ENCODE results near the gene LDLRAD2. TPM values are rescaled to one million over a fixed set of nuclear protein-coding genes. Genes with fewer than 3 reads are reported as not detected.

The LDLRAD2 gene, protein sequence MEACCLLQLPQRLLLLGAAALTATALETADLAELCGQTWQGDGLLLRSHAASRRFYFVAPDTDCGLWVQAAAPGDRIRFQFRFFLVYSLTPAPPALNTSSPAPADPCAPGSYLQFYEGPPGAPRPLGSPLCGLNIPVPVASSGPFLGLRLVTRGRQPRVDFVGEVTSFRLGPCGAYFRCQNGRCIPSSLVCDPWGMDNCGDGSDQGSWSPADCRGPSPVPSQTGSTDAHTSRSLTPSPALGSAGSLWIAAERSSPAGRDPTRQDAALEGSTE
- total RNA-seq (2011; cell fraction: chromatin; rRNA removed; ENCODE audit: low replicate concordance), result not detected in 2 replicates
- 0.13 TPM in 1 of 2 replicates, not detected in the other for total RNA-seq (2011; cell fraction: nucleolus; rRNA removed)
- not detected in 2 replicates for total RNA-seq (2011; cell fraction: nucleoplasm; rRNA removed)
- total RNA-seq (2014; rRNA removed) (not detected in 2 replicates), total RNA-seq (2014; rRNA removed; fragmentation: Illumina TruSeq; extraction: Trizol) (not detected in 2 replicates), total RNA-seq (2015; rRNA removed; fragmentation: Illumina TruSeq; extraction: Trizol) (not detected in 2 replicates), total RNA-seq (2021) (not detected in 2 replicates), polyA plus RNA-seq (2011; rRNA removed) (not detected in 2 replicates), polyA plus RNA-seq (2014; fragmentation: Illumina TruSeq; extraction: Trizol) (not detected in 2 replicates), polyA plus RNA-seq (2014; fragmentation: Nextera tagmentation; extraction: Ambion mirVana) (under 1 TPM; 0.45 to 0.48 TPM), polyA plus RNA-seq (2014; rRNA removed) (not detected in 2 replicates), polyA minus RNA-seq (2011; rRNA and poly(A)+ RNA removed) (not detected in 2 replicates), Bru-seq, nascent RNA (percentile 14 among the genes with signal in this experiment), BruChase-seq, experiment 1, labeled RNA remaining after a 2-hour chase (not detected), BruChase-seq, experiment 2, labeled RNA remaining after a 6-hour chase (not detected)
- polyA plus RNA-seq (2011; cell fraction: cytosol; rRNA removed), result not detected in 2 replicates
- polyA plus RNA-seq (2011; cell fraction: nucleus; rRNA removed), result 0.10 TPM in 1 of 2 replicates, not detected in the other
- polyA plus RNA-seq (2012), result 5.8 and 7.0 TPM in 2 replicates
- not detected in 2 replicates for polyA minus RNA-seq (2011; cell fraction: cytosol; rRNA and poly(A)+ RNA removed)
- polyA minus RNA-seq (2011; cell fraction: nucleus; rRNA and poly(A)+ RNA removed), result not detected in 2 replicates
- long read RNA-seq, experiment 1, result 0 reads
- long read RNA-seq, experiment 2, result 0 reads
- long read RNA-seq, experiment 3, result 0 reads

DNA sequence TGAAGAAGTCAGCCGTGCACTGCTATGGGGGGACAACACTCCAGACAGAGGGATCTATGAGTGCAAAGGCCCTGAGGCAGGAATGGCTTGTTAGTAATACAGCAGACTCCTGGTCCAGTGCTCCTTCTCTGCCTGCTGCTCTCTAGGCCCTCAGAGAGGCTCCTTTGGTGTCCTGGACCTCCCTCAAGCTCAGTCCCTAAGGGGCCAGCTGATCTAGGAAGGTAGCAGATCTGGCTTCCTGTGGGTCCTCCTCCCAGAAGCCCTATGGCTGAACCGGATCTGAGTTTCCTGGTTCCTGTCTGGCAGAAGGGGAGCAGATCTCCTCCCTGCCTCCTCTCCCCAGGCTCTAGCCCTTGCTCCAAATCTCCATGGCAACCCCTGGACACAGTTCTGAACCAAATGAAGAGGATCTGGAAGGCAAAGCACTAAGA, at the start of gene LDLRAD2:
Gene LDLRAD2 (plus strand): TSS at position 391 of the 431 bp plus-strand sequence. CDS start 187 bp downstream, outside the sequence.
- Histone ChIP-seq H3K4me1 (replicated peaks in 1 of 2; ENCODE audit: control insufficient read depth in 2 of 2, insufficient read depth in 2 of 2, low read length in 2 of 2) (peaks cover 0 to 13% of the 10 kb centered on the region in 2 experiments; a peak in 4 of 5 replicates), H3K36me3 (ENCODE audit: control insufficient read depth, insufficient read depth, low read length) (no peaks in the 10 kb centered on the region), H3K4me2 (ENCODE audit: insufficient read depth, low read length) (no peak within 1 kb of the TSS), H2AFZ (ENCODE audit: low read depth, low read length) (peak within 1 kb of the TSS; percentile 77), H3K4me3 (no peak within 1 kb of the TSS), H3K27me3 (ENCODE audit: control insufficient read depth in 2 of 2, insufficient read depth in 2 of 2, low read length in 2 of 2) (no peaks in the 10 kb centered on the region), H3K9ac (ENCODE audit: insufficient read depth in 1 of 2, low read depth in 2 of 2, low read length in 2 of 2) (peak within 1 kb of the TSS in 1 of 2 experiments; percentile 30; a peak in 2 of 4 replicates), H3K27ac (ENCODE audit: extremely low read depth, low read depth, low read length) (no peak within 1 kb of the TSS), H3K9me3 (replicated peaks; ENCODE audit: control insufficient read depth, insufficient read depth, low read depth, low read length) (no peaks in the 10 kb centered on the region), H3K9me1 (ENCODE audit: control insufficient read depth, insufficient read depth, low read length) (no peaks in the 10 kb centered on the region), H3K79me2 (ENCODE audit: control insufficient read depth, insufficient read depth, low read length) (no peaks in the 10 kb centered on the region), H4K20me1 (replicated peaks; ENCODE audit: control insufficient read depth, insufficient read depth, low read length) (no peaks in the 10 kb centered on the region)
- DNase-seq (ENCODE audit: extremely low read depth in 1 of 4, low spot score in 3 of 4) (peak in 1 of 4 experiments; percentile 39), ATAC-seq (peak; percentile 17; the same call in 2 of the 3 replicates), FAIRE-seq (no peak)
- ChIA-PET CTCF (ENCODE audit: low intra/inter-chr PET ratio) (no interaction called here), POLR2A (no interaction called here)
- BruUV-seq (replicated peaks), result no TSS peak
- in situ Hi-C loops (cut with MboI) (no loop called here), intact Hi-C loops (cut with micrococcal nuclease) (no loop called here)
- 27% methylated on average over 2 of the region's 2 CpGs for WGBS (ENCODE audit: insufficient coverage, low coverage, missing lambda C conversion rate)
- TF ChIP-seq, protein P1, sequence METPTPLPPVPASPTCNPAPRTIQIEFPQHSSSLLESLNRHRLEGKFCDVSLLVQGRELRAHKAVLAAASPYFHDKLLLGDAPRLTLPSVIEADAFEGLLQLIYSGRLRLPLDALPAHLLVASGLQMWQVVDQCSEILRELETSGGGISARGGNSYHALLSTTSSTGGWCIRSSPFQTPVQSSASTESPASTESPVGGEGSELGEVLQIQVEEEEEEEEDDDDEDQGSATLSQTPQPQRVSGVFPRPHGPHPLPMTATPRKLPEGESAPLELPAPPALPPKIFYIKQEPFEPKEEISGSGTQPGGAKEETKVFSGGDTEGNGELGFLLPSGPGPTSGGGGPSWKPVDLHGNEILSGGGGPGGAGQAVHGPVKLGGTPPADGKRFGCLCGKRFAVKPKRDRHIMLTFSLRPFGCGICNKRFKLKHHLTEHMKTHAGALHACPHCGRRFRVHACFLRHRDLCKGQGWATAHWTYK (CRISPR knock-in tag; IDR thresholded peaks at IDR 0.05), result no peak
- TF ChIP-seq HDAC2 (IDR thresholded peaks at IDR 0.05) (peak; percentile 20; the same call in 1 of the 2 replicates), CC2D1A (IDR thresholded peaks at IDR 0.05) (peak; percentile 84; the same call in 1 of the 2 replicates), RFX1 (IDR thresholded peaks at IDR 0.05) (peak; percentile 76; the same call in 1 of the 2 replicates), PTBP1 (IDR thresholded peaks at IDR 0.05; ENCODE audit: low read depth, low read length) (peak; percentile 32; the same call in 1 of the 2 replicates), RBM25 (IDR thresholded peaks at IDR 0.05; ENCODE audit: low read depth, low read length, severe bottlenecking) (peak; percentile 92)
- TF ChIP-seq, protein P2, sequence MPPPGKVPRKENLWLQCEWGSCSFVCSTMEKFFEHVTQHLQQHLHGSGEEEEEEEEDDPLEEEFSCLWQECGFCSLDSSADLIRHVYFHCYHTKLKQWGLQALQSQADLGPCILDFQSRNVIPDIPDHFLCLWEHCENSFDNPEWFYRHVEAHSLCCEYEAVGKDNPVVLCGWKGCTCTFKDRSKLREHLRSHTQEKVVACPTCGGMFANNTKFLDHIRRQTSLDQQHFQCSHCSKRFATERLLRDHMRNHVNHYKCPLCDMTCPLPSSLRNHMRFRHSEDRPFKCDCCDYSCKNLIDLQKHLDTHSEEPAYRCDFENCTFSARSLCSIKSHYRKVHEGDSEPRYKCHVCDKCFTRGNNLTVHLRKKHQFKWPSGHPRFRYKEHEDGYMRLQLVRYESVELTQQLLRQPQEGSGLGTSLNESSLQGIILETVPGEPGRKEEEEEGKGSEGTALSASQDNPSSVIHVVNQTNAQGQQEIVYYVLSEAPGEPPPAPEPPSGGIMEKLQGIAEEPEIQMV (tag; conservative IDR thresholded peaks at IDR 0.05; ENCODE audit: low read depth), result peak; percentile 80
- TF ChIP-seq, protein P3, sequence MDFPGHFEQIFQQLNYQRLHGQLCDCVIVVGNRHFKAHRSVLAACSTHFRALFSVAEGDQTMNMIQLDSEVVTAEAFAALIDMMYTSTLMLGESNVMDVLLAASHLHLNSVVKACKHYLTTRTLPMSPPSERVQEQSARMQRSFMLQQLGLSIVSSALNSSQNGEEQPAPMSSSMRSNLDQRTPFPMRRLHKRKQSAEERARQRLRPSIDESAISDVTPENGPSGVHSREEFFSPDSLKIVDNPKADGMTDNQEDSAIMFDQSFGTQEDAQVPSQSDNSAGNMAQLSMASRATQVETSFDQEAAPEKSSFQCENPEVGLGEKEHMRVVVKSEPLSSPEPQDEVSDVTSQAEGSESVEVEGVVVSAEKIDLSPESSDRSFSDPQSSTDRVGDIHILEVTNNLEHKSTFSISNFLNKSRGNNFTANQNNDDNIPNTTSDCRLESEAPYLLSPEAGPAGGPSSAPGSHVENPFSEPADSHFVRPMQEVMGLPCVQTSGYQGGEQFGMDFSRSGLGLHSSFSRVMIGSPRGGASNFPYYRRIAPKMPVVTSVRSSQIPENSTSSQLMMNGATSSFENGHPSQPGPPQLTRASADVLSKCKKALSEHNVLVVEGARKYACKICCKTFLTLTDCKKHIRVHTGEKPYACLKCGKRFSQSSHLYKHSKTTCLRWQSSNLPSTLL (IDR thresholded peaks at IDR 0.05), result peak; percentile 80
- TF ChIP-seq, protein P4, sequence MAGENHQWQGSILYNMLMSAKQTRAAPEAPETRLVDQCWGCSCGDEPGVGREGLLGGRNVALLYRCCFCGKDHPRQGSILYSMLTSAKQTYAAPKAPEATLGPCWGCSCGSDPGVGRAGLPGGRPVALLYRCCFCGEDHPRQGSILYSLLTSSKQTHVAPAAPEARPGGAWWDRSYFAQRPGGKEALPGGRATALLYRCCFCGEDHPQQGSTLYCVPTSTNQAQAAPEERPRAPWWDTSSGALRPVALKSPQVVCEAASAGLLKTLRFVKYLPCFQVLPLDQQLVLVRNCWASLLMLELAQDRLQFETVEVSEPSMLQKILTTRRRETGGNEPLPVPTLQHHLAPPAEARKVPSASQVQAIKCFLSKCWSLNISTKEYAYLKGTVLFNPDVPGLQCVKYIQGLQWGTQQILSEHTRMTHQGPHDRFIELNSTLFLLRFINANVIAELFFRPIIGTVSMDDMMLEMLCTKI (IDR thresholded peaks at IDR 0.05; ENCODE audit: partially characterized antibody), result no peak
- TF ChIP-seq, protein P5, sequence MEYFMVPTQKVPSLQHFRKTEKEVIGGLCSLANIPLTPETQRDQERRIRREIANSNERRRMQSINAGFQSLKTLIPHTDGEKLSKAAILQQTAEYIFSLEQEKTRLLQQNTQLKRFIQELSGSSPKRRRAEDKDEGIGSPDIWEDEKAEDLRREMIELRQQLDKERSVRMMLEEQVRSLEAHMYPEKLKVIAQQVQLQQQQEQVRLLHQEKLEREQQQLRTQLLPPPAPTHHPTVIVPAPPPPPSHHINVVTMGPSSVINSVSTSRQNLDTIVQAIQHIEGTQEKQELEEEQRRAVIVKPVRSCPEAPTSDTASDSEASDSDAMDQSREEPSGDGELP (CRISPR knock-in tag; IDR thresholded peaks at IDR 0.05; ENCODE audit: borderline replicate concordance), result peak; percentile 17; the same call in 1 of the 2 replicates

Measured in K562 (cell line).